ENCODE measurements around the gene MYO1G. TPM values are rescaled to one million over a fixed set of nuclear protein-coding genes. Genes with fewer than 3 reads are reported as not detected.
A peak's percentile ranks its signal among the peaks of the same experiment; 100 is the strongest.

The MYO1G gene
- total RNA-seq, 1 donor from 2014 or later: 1.9 TPM

DNA sequence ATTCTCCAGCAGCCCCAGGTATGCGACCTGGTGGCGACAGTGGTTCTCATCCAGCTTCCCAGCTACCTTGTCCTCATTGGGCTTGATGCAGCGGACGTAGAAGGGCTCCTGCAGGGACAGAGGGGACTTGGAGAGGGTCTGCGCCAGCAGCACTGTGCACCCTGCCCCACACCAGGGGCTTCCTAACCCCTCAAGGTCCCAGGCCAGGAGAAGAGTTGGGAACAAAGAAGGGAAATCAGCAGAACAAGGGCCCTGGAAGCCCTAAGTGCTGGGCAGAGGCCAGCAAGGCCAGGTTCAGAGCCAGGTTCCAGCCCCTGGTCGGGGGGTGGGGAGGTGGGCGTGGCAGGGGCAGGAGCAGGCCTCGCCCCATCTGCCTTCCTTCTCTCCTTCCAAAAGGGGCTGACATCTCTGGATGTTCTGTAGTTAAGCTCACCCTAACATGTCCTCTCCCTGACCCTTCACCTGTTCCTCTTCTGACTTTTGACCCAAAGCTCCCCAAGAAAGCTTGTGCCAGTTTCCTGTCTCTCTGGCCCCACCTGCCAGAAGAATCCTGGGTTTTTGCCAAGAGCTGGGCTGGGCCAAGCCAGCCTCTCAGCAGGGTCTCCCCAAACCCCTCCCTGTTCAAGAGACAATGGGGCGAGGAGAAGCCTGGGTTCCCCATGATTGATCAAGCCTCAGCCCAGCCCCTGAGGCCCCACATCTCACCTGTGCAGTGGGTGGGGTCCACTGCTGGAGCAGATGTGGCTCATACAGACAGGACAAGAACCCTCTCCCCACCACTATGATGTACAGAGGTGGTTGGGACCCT lies 11.9 kb downstream of the MYO1G start:
- DNase-seq: no peak

DNA sequence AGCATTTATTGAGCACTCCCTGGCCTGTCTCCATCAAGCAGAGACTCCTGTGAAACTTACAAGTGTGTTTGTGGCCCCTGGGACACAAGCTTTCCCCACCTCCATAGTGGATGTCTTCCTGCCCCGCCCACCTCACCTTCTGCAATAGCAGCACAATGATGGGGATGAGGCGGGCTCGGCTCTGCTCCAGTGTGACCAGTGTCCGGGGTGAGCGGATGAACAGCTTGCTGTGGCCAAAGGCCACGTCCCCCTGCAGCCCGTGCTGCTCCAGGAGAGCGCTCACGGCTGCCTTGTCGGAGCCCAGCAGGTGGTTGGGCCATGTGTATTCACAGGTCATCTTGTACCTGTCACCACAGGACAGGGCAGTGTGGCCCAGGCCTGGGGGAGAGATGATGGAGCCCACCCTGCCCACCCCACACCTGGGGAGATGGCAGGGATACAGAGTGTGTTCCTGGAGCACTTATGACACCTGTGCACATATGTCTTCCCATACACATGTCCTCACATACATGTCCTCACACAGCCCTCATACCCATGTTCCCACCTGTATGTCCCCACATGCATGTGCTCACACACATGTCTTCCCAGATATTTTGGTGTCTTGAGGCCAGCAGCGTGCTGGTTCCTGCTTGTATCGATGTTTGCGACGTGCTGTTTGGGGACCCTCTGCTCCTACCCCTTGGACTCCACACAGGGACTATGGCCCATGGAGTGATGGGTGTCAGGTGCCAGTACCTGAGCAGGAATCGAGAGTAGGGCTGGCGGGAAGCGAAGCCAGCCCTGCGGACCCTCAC lies 12.7 kb downstream of the MYO1G start:
- no peak for DNase-seq

DNA sequence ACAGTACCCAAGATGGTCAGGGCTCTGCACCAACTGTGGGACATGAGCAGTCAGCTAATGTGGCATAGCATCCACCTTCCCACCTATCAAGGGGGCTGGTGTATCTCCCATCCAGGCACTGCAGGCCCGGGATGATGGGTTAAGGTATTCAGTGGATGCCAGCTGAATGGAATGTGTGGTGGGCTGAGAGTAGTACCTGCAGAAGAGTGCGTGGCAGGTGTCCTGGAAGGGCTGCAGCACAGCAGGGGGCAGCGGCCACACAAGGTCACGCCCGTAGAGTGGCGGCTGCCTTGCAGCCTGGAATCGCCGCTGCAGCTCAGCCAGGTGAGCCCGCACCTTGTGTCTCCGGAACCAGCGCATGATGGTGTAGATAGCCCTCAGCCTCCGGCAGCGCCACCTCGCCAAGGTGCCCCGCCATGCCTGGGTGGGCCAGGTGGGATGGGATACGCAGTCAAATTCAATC lies 13.3 kb downstream of the MYO1G start:
- DNase-seq: no peak

DNA sequence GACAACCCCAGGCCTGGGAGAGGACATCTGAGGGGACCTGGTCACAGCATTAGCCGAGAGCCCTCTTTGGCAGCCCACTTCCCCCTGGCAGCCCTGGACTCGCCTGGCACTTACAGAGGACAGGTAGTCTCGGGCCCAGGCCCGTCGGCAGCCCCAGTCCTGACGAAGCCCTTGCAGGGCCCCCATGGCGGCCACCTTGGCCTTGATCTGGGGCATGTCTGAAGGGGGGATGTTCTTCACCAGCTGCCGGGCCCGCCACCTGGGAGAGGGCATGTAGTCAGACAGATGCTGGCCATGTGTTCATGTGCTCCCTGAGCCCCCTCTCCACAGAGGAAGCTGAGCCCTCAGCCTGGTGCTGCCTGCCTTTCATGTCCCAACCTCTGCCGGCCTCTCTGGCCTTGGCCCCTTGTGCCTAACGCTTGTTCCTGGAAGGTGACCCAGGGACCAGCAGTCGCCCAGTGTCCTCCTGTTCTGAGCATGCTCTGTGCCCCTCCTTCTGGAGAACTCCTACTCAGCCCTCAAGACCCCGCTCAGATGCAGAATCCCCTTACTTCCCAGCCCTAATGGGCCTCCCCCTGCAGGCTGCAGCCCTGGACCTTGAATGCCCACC lies 13.9 kb downstream of the MYO1G start:
- no peak for DNase-seq

DNA sequence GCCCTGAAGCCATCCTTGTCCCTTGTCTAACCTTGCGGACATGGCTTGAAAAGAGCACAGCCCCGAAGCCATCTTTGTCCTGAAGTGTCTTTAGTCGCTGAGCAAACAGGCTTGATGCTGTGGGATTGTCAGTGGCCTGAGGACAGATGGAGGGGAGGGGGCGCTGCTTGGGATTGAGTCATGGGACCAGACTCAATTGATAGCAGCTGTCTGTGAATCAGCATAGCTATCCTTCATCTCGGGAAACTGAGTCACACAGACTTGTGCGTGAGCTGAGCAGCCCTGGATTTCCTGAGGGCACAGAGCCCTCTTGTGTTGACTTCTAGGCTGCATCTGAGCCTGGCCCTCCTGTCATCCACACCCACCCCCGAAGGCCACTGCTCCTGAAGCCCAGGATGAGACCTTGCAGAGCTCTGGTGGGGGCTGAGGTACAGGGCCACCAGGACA lies 14.4 kb downstream of the MYO1G start:
- no peak for DNase-seq

DNA sequence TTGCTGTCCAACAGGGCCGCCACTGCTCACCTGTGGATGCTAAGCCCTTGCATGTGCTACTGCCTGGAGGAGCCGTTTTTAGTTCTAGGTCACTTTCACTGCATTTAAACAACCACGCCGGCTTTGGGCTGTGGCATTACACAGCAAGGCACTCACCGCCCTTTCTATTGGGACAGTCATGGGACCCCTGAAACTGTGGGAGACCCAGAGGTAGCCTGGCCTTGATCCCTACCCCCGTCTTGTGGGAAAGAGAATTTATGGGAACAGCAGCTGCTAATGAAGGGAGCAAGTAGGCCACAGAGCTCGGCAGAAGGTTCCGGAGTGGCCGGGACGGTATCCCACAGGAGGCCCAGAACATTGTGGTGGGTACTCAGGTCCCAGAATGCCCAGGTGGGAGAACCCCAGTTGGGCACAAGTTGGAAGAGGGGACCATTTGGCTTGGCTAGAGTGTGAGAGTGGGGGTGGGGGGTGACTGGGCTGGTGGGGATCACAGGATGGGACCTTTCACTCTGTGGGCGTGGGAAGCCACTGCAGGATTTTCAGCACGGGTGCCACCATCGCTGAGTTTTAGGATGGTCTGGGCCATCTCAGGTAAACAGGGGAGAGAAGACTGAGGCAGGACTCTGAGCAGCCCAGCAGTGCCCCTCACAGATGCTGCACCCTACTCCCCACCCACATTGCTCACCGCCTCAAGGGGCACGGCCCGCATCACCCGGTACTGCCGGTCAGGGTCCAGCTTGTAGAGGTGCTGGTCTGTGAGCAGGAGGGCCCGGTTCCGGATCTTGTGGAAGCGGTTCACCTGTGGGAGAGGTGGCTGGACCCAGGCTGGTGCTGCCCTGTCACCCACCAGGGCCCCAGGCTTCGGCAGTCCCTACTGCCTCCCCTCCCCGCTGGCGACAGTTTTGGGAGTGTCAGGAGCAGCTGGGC lies 15.2 kb downstream of the MYO1G start:
- no peak for DNase-seq

DNA sequence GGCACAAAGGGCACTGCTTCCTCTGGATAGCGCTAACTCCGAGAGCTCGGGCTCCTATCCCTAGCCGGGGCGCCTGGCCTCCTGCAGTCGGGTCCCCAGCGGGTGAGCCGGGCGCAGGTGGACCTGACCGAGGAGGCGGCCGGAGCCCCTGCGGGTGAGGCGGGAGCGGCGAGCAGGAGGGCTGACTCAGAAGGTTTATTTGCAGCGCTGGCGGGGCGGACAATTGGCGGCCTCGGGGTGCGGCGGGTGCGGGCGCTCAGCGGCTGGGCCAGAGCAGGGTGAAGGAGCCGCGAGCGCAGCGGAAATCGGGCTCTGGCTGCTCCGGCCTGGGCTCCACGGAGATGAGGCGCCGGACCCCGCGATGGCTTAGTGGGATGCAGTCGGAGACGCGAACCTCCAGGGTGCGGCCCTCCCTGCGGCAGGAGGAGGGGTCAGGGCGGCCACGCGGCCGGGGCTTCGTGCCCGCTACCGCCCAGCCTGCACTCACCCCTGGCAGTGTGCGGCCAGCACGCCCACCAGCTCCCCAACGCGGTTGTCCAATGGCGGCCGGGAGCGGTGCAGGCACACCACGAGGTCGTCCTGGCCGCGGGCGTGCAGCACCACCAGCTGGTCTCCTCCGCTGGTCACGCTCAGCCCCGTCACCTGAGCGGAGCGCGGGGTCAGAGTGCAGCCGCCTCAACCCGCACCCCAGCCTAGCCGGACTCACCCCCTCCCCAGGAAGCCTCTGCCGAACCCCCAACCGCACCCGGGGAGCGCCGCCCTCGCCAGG lies 16.1 kb downstream of the MYO1G start:
- DNase-seq: peak; percentile 67

DNA sequence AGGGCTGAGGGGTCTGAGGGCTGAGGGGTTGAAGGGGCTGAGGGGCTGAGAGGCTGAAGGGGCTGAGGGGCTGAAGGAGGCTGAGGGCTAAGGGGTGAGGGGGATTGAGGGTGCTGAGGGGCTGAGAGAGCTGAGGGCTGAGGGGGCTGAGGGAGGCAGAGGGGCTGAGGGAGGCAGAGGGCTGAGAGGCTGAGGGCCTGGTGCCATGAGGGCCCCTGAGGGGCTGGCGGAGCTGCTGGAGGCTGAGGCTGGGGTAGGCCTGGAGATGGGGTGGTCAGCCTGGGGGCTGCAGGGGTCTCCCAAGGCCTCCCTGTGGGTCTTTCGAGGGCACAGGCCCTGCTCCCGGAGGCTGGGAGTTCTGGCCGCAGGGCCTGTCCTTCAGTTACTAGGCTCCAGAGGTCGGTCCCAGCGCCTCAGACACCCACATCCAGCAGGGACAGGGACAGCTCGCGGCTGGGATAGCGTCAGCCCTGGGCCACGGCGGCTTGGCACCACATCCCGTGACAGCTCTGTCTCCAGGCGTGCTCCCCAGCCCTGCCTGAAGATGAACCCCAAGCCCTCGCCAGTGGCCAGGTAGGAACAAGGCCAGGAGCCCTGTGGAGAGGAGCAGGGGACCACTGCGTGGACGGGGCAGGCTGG lies 16.9 kb downstream of the MYO1G start:
- DNase-seq: no peak

DNA sequence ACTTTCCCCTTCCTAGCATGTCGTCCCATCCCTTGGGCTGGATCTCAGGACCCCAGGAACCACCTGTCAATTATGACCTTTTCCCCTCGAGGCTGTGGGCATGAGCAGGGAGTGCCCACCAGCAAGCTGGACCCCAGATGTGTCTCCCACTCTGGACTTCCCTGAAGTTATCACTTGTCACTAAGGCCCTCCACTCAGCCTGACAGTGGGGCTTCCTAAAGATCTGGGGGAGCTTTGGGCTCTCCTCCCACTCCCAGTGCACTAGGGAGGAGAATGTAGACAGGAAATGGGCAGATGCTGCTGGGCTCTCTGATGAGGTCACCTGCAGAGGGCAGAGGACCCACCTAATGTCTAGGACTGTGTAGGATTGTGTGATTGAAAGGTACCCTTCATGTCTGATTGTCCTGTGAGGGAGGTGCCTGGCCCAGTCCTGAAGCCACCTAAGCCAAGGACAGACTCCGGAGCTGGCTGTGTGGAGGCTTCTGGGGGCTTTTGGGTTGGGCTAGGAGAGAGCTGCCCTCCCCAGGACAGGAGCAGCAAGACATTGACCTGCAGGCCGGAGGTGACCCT lies 18.7 kb downstream of the MYO1G start:
- no peak for DNase-seq

DNA sequence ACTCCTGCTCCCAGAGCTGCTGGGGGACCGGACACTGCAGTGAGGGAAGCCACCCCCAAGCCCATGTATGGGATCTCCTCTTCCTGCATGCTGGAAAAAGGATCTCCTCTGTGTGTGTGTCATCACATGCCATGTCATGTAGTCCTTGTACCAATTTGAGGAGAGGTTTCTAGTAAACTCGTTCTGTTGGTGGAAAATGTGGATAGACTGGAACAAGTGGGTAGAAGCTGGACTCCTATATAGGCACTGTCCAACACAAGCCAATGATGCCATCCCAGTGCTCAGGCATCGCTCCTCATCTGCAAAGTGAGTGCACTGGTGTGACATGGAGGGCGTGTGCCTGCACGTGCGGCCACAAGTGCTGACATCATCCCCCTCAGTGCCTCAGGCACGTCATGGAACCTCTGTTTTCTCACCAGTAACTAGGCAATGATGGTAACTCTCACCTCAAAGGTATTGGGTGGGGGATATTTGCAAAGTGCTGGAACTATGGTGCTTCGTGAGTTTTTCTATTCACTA lies 19.3 kb downstream of the MYO1G start:
- DNase-seq: peak; percentile 46

DNA sequence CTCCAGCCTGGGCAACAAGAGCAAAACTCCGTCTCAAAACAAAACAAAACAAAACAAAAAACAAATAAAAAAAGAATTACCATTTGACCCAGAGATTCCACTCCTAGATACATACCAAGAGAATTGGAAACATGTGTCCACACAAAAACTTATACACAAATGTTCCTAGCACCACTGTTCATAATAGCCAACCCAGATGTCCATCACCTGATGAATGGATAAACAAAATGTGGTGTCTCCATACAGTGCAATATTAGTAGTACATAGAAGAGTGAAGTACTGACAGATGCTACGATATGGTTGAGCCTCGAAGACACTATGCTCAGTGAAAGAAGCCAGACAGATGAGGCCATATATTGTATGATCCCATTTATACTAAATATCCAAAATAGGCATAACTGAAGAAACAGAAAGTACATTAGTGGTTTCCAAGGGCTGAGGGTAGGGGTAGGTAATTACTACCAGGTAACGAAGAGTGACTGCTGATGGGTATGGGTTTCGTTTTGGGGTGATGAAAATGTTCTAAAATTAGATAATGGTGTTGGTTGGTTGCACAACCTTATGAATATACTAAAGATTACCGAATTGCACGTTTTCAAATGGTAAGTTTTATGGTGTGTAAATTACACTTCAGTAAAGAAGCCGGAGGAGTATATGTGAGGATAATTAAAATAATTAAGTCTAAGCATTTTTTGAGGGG lies 20.0 kb downstream of the MYO1G start:
- no peak for DNase-seq

DNA sequence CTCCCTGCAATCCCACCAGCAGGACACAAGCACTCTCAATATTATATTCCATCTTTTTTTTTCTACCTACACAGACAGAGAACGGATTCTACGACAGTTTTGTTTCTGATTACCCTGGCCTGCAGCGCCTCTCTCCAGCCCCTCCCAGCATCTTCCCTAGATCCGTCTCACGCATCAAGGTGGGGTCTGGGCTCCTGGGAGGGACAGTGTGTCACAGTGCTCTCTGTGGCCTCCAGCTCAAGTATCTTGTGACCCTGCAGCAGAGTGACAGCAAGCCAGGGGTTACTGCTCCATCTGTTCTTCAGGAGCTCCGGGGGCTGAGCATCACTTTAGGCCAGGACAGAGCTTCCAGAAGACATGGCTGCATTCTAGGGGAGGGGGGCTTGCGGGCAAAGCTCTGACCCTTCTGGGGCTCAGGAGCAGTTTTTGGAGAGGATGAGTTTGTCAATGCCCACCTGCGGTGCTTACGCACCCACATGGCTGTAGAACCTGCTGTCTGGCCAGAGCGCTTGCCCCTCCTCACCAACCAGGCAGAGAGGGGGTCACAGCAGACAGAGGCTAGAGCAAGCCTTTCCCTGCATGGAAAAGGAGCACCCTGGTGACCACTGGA lies 22.6 kb downstream of the MYO1G start:
- no peak for DNase-seq

DNA sequence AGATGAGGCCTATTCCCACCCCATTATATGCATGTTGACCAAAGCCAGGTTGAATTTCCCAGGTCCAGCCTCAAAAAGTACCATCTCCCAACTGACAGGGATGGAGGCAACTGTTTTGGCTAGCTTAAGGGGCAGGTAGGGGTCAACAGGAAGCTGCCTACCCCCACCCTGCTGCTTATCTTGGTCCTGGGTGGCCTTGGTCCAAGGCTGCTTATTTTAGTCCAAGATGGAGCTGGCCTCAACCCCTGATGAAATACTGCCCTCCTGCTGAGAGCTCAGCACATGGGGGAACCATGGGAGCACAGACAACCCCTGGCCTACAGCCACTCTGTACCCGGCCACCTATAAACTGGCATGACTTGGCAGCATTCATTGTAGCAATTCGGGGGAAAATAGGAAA lies 23.1 kb downstream of the MYO1G start:
- DNase-seq: no peak

DNA sequence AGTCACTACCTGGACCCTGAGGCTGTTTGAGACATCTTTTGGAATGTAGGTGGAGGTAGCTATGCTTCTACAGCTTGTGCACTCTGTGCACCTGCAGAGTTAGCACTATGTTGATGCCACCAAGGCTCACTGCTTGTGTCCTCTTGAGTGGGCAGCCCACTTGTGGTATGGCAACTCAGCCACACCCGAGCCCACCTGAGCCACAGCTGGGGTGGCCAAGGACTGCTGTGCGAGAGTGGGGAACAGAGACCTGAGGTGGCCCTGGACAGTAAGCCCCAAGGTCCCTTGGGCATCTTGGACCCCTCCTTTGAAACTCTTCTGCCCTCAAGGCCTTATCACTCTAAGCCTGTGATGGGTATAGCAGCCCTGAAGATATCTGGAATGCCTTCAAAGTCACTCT lies 25.7 kb downstream of the MYO1G start:
- DNase-seq: no peak

DNA sequence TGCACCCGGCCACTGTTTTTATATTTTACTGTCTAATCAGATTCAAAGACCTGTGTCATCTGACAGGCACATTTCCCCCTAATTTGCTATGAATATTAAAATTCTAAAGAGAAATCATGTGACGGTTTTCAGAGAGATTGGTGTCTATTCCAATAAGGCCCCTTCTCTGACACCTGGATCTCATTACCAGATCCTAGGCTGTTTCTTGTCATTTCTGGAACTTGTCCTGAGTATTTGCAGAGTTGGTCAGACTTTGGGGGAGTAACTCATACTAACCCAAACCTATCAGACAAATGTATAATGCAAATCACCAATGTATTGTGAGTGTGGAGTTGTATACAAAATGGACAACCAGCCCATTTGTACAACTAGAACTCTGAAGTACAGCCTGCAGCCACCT lies 29.5 kb downstream of the MYO1G start:
- DNase-seq: no peak

DNA sequence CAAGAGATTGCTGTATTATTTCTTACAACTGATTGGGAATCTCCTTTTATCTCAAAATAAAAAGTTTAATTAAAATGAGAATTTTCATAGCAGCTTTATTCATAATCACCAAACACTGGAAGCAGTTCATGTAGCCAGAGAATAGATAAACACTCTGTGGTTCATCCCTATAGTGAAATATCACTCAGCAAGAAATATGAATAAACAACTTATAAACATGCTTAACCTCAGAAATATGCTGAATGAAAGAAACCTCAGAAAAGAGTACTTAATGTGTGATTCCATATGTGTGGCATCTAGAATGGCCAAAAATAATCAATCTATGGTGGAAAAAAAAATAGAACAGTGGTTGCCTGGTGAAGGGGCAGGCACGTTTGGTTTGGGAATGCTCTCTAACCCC lies 33.3 kb downstream of the MYO1G start:
- no peak for DNase-seq

DNA sequence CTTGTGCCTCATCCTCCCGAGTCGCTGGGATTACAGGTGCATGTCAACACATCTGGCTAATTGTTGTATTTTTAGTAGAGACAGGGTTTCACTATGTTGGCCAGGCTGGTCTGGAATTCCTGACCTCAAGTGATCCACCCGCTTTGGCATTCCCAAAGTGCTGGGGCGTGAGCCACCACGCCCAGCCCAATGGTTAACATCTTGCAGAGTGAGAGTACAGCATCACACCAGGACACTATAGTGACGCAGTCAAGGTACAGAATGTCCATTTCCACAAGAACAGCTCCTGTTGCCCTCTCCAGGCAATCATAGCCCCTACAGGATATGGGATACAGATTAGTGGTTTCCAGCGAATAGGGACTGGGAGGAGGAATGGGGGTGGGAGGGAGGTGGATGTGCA lies 34.0 kb downstream of the MYO1G start:
- DNase-seq: no peak

DNA sequence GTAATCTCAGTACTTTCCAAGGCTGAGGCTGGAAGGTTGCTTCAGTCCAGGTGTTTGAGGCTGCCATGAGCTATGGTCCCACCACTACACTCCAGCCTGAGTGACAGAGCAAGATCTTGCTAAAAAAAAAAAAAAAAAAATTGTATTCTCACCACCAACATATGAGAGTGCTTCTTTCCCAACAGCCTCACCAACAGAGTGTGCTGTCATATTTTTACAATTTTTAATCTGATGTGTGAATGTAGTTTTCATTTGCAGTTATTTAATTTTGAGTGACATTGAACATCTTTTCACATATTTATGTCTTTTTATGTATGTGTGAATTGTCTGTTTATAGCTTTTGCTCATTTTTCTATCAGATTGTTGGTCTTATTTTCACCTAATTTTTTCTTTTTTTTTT lies 35.2 kb downstream of the MYO1G start:
- DNase-seq: no peak

DNA sequence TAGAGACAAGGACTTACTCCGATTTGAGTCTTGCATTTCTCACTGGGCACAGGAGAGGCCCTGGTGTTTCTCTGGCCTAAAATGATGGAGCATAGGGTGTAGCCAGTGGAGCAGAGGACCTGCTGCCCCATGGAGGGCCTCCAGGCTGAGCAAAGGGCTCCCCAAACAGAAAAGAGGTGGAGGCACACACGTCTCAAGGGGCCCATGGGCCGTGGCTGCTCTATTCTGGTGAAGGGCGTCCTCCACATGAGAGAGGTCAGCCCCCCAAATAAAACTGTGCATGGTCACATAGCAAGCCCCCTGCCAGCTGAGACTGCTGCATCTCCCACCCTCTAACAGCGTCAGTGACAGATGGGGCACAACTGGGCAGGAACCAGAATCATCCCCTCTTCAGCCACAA lies 41.4 kb downstream of the MYO1G start:
- no peak for DNase-seq

Data from tongue (tissue), 2 donors.